ENCODE results near the gene GLRX.

GLRX gene

GRCh38 chr5:95859661-95860060 is 37.1 kb upstream of the GLRX start:
- no peak for TF ChIP-seq CTCF (IDR thresholded peaks at IDR 0.05; ENCODE audit: insufficient read depth, low read depth, low read length, missing control alignments)
- H3K4me3 ChIP-seq (ENCODE audit: low read length): no peak overlapping the region
- DNase-seq (ENCODE audit: low read depth): peak; percentile 46

- TF ChIP-seq CTCF (IDR thresholded peaks at IDR 0.05; ENCODE audit: insufficient read depth, low read depth, low read length, missing control alignments): peak; percentile 90
- peak; percentile 97 for DNase-seq (ENCODE audit: low read depth)
- peak overlapping the region; percentile 33 for H3K4me3 ChIP-seq (ENCODE audit: low read length)
Measured at GRCh38 chr5:95858661-95859595, 36.4 kb upstream of the GLRX start.

DNA sequence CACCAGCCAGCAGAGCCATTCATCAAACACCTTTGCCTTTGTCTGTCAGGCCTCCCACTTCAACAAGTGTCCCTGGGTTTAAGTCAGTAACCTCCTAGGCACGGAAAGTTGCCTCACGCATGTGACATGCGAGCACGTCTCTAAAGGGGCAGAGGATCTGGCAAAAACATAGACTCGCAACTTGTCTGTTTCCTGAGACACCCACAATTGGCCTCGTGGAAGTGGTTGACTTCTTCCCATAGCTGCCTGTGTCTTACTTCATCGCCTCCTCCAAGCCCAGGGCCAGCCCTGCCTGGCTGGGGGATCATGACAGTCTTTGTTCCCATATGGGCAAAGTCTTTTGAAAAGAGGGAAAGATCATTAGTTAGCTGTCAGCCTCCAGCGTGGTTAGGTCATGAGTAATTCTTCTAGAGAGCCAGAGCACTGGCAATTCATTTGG is 35.5 kb upstream of the GLRX start:
- no peak for TF ChIP-seq CTCF (IDR thresholded peaks at IDR 0.05; ENCODE audit: insufficient read depth, low read depth, low read length, missing control alignments)
- no peak overlapping the region for H3K4me3 ChIP-seq (ENCODE audit: low read length)
- DNase-seq (ENCODE audit: low read depth): no peak

GRCh38 chr5:95857185-95857945 is 34.8 kb upstream of the GLRX start:
- H3K4me3 ChIP-seq (ENCODE audit: low read length): no peak overlapping the region
- TF ChIP-seq CTCF (IDR thresholded peaks at IDR 0.05; ENCODE audit: insufficient read depth, low read depth, low read length, missing control alignments): no peak
- DNase-seq (ENCODE audit: low read depth): no peak

- no peak overlapping the region for H3K4me3 ChIP-seq (ENCODE audit: low read length)
- DNase-seq (ENCODE audit: low read depth): no peak
- TF ChIP-seq CTCF (IDR thresholded peaks at IDR 0.05; ENCODE audit: insufficient read depth, low read depth, low read length, missing control alignments): no peak
Measured at GRCh38 chr5:95856501-95856981, 34.0 kb upstream of the GLRX start.

DNA sequence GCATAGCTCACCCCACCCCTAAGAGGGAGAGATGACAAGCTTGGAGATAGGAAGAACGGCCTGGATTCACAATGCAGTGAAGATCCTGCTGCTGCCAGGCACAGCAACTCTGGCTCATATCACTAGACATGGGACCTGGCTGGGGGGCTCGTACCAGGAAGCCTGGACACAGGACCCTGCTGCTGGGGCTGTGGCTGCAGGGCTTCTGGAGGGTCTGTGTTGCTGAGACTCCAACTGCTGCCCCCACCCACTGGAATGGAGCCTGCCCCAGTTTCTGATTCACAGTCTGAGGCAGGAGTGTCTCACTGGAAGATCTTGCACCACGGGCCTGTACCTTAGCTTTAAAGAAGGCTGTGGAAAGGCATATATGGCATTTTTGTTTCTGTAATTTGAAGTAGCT is 31.0 kb upstream of the GLRX start:
- no peak for DNase-seq (ENCODE audit: low read depth)
- TF ChIP-seq CTCF (IDR thresholded peaks at IDR 0.05; ENCODE audit: insufficient read depth, low read depth, low read length, missing control alignments): no peak
- H3K4me3 ChIP-seq (ENCODE audit: low read length): no peak overlapping the region

All from epithelial cell of esophagus (primary cell).